AG20443 (cell line): ENCODE data around the gene CPT2.

Experiments used
- DNase-seq: peaks from one replicate; pipeline ENCODE4 v3.0.0; 2012; ENCODE audit warnings: low spot score, mixed read lengths

The CPT2 gene

GRCh38 chr1:53262000-53262399 is 65.4 kb downstream of the CPT2 start:
- no peak for DNase-seq
